Ishikawa (cell line): ENCODE results near the gene ARID3B.

Experiments
- CEBPB ChIP-seq: IDR thresholded peaks from 2 replicates; pipeline ENCODE4 v1.6.1; 2012
- CREB1 ChIP-seq: IDR thresholded peaks from 2 replicates; pipeline ENCODE4 v1.6.1; 2012; ENCODE audit warnings: low read depth
- EGR1 ChIP-seq: IDR thresholded peaks from 2 replicates; pipeline ENCODE4 v1.6.1; 2012
- EP300 ChIP-seq: IDR thresholded peaks from 2 replicates; pipeline ENCODE4 v1.6.1; 2012; ENCODE audit warnings: borderline replicate concordance
- FOXM1 ChIP-seq: IDR thresholded peaks from 2 replicates; pipeline ENCODE4 v1.6.1; 2012; ENCODE audit warnings: low read depth, borderline replicate concordance
- MAX ChIP-seq: IDR thresholded peaks from 2 replicates; pipeline ENCODE4 v1.6.1; 2012
- NFIC ChIP-seq: IDR thresholded peaks from 2 replicates; pipeline ENCODE4 v1.6.1; 2012
- RAD21 ChIP-seq: IDR thresholded peaks from 2 replicates; pipeline ENCODE4 v1.6.1; 2012; ENCODE audit warnings: low read depth
- REST ChIP-seq: IDR thresholded peaks from 2 replicates; pipeline ENCODE4 v1.6.1; 2012; ENCODE audit warnings: low read depth, mild to moderate bottlenecking
- TAF1 ChIP-seq: IDR thresholded peaks from 2 replicates; pipeline ENCODE4 v1.6.1; 2012; ENCODE audit warnings: low read depth, mild to moderate bottlenecking
- TCF12 ChIP-seq: IDR thresholded peaks from 2 replicates; pipeline ENCODE4 v1.6.1; 2012; ENCODE audit warnings: low read depth
- TEAD4 ChIP-seq: IDR thresholded peaks from 2 replicates; pipeline ENCODE4 v1.6.1; 2012
- USF1 ChIP-seq: IDR thresholded peaks from 2 replicates; pipeline ENCODE4 v1.6.1; 2012
- YY1 ChIP-seq: IDR thresholded peaks from 2 replicates; pipeline ENCODE4 v1.6.1; 2012; ENCODE audit warnings: low read depth
- ZBTB7A ChIP-seq: IDR thresholded peaks from 2 replicates; pipeline ENCODE4 v1.6.1; 2012; ENCODE audit warnings: low read depth

ARID3B gene

GRCh38 chr15:74551714-74552113 lies 10.7 kb downstream of the ARID3B start:
- TF ChIP-seq TCF12 (no peak), TEAD4 (no peak), CEBPB (no peak), EGR1 (no peak), REST (no peak), CREB1 (no peak), ZBTB7A (no peak)

- TF ChIP-seq TCF12 (no peak), CEBPB (no peak), TEAD4 (no peak), RAD21 (no peak), NFIC (no peak), REST (no peak)
Observed at GRCh38 chr15:74552773-74553441, 11.9 kb downstream of the ARID3B start.

- TF ChIP-seq TEAD4: no peak
- no peak for TF ChIP-seq TCF12
- TF ChIP-seq REST: no peak
- TF ChIP-seq TAF1: no peak
- no peak for TF ChIP-seq YY1
- TF ChIP-seq CEBPB: no peak
- TF ChIP-seq EGR1: no peak
- no peak for TF ChIP-seq ZBTB7A
- no peak for TF ChIP-seq RAD21
- TF ChIP-seq FOXM1: no peak
Observed at GRCh38 chr15:74555192-74555591, 14.2 kb downstream of the ARID3B start.

GRCh38 chr15:74558706-74559105 lies 17.7 kb downstream of the ARID3B start:
- TF ChIP-seq CEBPB (no peak), EGR1 (no peak), CREB1 (no peak), NFIC (no peak), EP300 (no peak), RAD21 (no peak), TEAD4 (no peak), TAF1 (no peak), REST (no peak)

GRCh38 chr15:74563442-74563841 lies 22.4 kb downstream of the ARID3B start:
- TF ChIP-seq CEBPB: no peak
- TF ChIP-seq USF1: no peak
- TF ChIP-seq TEAD4: no peak
- TF ChIP-seq FOXM1: no peak
- TF ChIP-seq EP300: no peak
- no peak for TF ChIP-seq TCF12
- TF ChIP-seq REST: no peak
- no peak for TF ChIP-seq EGR1
- TF ChIP-seq TAF1: no peak
- TF ChIP-seq CREB1: no peak
- TF ChIP-seq MAX: no peak
- no peak for TF ChIP-seq ZBTB7A
- TF ChIP-seq RAD21: no peak
- TF ChIP-seq NFIC: no peak
- TF ChIP-seq YY1: no peak
